OCI-LY1 (cell line): ENCODE measurements around the gene MAPK1IP1L.
A peak's percentile ranks its signal among the peaks of the same experiment; 100 is the strongest.

Experiments used
- H2AFZ ChIP-seq: fragments of 200-600 bp; sonication (generic), shearing (Covaris generic); 2 replicates; pipeline ENCODE4 v1.6.0; 2014; ENCODE audit warnings: antibody characterized with exemption, mild to moderate bottlenecking, low read length
- H3F3A ChIP-seq: fragments of 200-600 bp; sonication (generic), shearing (Covaris generic); 2 replicates; pipeline ENCODE4 v1.6.0; 2014; ENCODE audit warnings: mild to moderate bottlenecking, antibody characterized with exemption, low read length, moderate library complexity; ENCODE audit not compliant: insufficient read depth
- H3K27ac ChIP-seq: fragments of 200-600 bp; sonication (generic); 2 replicates; pipeline ENCODE4 v1.5.1; 2014; ENCODE audit warnings: low read length, mixed run types, mild to moderate bottlenecking, low read depth; ENCODE audit not compliant: poor library complexity, severe bottlenecking
- H3K27me3 ChIP-seq: fragments of 200-600 bp; sonication (generic); 2 replicates; pipeline ENCODE4 v1.6.0; 2014; ENCODE audit warnings: antibody characterized with exemption, mild to moderate bottlenecking, low read length, moderate library complexity; ENCODE audit not compliant: insufficient read depth
- H3K36me3 ChIP-seq: fragments of 200-600 bp; sonication (generic); 2 replicates; pipeline ENCODE4 v1.6.1; 2014; ENCODE audit warnings: mild to moderate bottlenecking, antibody characterized with exemption, low read length, moderate library complexity, mixed read lengths; ENCODE audit not compliant: insufficient read depth
- H3K4me1 ChIP-seq: fragments of 200-600 bp; sonication (generic); 2 replicates; pipeline ENCODE4 v1.5.1; 2014; ENCODE audit warnings: mild to moderate bottlenecking, low read length, moderate library complexity; ENCODE audit not compliant: insufficient read depth, severe bottlenecking
- H3K4me2 ChIP-seq: fragments of 200-600 bp; sonication (generic), shearing (Covaris generic); 2 replicates; pipeline ENCODE4 v1.6.1; 2014; ENCODE audit warnings: low read length
- H3K4me3 ChIP-seq: fragments of 200-600 bp; sonication (generic); 2 replicates; pipeline ENCODE4 v1.5.1; 2014; ENCODE audit warnings: low read length, low read depth, mild to moderate bottlenecking, mixed read lengths; ENCODE audit not compliant: poor library complexity, severe bottlenecking
- H3K79me2 ChIP-seq: fragments of 200-600 bp; shearing (Covaris generic); 2 replicates; pipeline ENCODE4 v1.6.1; 2016; ENCODE audit warnings: mixed run types, low read length, mixed read lengths; ENCODE audit not compliant: insufficient read depth
- H3K9ac ChIP-seq: fragments of 200-600 bp; sonication (generic), shearing (Covaris generic); 2 replicates; pipeline ENCODE4 v1.6.1; 2014; ENCODE audit warnings: mild to moderate bottlenecking, low read length, mixed read lengths
- H3K9me2 ChIP-seq: fragments of 200-600 bp; sonication (generic), shearing (Covaris generic); 2 replicates; pipeline ENCODE4 v1.6.1; 2014; ENCODE audit warnings: low read depth, mild to moderate bottlenecking, low read length, mixed read lengths
- H3K9me3 ChIP-seq: fragments of 200-600 bp; shearing (Covaris generic); 2 replicates; pipeline ENCODE4 v1.6.1; 2014; ENCODE audit warnings: low read length, mixed read lengths
- H4K20me1 ChIP-seq: fragments of 200-600 bp; sonication (generic), shearing (Covaris generic); 2 replicates; pipeline ENCODE4 v1.6.0; 2016; ENCODE audit warnings: mild to moderate bottlenecking, low read length; ENCODE audit not compliant: insufficient read depth
- EZH2 ChIP-seq: fragments of 200-600 bp; sonication (generic), shearing (Covaris generic); IDR thresholded peaks from 2 replicates; pipeline ENCODE4 v1.8.0; 2017; ENCODE audit warnings: borderline replicate concordance, mixed run types, mild to moderate bottlenecking, antibody characterized with exemption, low read length, moderate library complexity, mixed read lengths
- TF ChIP-seq, protein P1 (sequence below): fragments of 200-600 bp; sonication (generic), shearing (Covaris generic); IDR thresholded peaks from 2 replicates; pipeline ENCODE4 v1.5.1; 2017; ENCODE audit warnings: mild to moderate bottlenecking, antibody characterized with exemption, low read length, moderate library complexity, mixed read lengths

The MAPK1IP1L gene

DNA sequence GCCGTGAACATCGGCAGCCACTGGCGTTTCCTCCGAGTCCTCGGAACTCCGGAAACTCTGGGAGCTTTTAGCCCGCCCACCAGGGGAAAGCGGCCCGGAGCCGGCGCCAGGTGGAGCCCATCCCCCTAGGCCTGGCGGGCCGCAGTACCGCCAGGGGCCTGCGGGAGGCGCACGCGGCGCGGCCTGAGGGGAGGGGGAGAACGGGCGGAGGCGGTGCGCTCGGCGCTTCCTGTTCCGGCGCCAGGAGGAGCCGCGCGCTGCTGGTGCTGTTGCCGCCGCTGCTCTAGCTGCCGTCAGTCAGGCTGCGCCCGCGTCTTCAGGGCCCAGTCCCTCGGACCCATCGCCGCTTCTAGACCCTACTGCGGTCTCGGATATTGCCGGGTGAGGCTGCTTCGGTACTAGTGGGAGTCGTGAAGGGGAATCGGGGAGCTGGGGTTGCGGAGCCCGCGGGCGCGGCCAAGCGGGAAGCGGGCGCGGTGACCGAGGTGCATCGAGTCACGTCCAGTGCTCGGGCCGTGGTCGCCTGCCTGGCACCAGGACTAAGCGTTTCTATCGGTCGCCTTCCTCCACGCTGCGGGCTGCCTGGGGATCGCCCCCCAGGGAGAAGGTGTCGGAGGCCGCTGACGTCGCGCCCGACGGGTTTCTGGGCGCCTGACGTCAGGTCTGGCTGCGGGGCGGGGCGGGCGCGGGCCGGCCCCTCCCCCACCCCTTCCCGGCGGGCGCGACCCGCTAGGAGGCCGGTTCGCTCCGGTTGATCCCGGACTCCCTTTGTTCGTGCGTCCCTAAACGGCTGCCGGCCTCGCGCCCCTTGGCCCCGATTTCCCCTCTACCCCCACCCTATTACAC, at the start of gene MAPK1IP1L:
MAPK1IP1L (plus strand) TSS at position 225 of the 846 bp plus-strand sequence. CDS start 10,037 bp downstream, outside the sequence.
- peak within 1 kb of the TSS; percentile 61 for H2AFZ ChIP-seq
- peak within 1 kb of the TSS; percentile 90 for H3K4me3 ChIP-seq
- H3K27me3 ChIP-seq, result no peaks in the 10 kb centered on the region
- TF ChIP-seq, protein P1, sequence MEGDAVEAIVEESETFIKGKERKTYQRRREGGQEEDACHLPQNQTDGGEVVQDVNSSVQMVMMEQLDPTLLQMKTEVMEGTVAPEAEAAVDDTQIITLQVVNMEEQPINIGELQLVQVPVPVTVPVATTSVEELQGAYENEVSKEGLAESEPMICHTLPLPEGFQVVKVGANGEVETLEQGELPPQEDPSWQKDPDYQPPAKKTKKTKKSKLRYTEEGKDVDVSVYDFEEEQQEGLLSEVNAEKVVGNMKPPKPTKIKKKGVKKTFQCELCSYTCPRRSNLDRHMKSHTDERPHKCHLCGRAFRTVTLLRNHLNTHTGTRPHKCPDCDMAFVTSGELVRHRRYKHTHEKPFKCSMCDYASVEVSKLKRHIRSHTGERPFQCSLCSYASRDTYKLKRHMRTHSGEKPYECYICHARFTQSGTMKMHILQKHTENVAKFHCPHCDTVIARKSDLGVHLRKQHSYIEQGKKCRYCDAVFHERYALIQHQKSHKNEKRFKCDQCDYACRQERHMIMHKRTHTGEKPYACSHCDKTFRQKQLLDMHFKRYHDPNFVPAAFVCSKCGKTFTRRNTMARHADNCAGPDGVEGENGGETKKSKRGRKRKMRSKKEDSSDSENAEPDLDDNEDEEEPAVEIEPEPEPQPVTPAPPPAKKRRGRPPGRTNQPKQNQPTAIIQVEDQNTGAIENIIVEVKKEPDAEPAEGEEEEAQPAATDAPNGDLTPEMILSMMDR, result peak; percentile 94
- TF ChIP-seq EZH2, result no peak
- peaks cover 36% of the 10 kb centered on the region for H3K36me3 ChIP-seq
- 0 out of 2 replicates have a peak, but pooled peaks cover 7% of the 10 kb centered on the region for H3F3A ChIP-seq
- H3K9ac ChIP-seq, result peak within 1 kb of the TSS; percentile 95
- no peaks in the 10 kb centered on the region for H3K9me2 ChIP-seq
- H3K79me2 ChIP-seq, result peaks cover 48% of the 10 kb centered on the region
- peak within 1 kb of the TSS; percentile 78 for H3K27ac ChIP-seq
- H3K4me2 ChIP-seq, result peak within 1 kb of the TSS; percentile 91
- no peaks in the 10 kb centered on the region for H4K20me1 ChIP-seq
- H3K4me1 ChIP-seq, result peaks cover 22% of the 10 kb centered on the region
- H3K9me3 ChIP-seq, result no peaks in the 10 kb centered on the region

DNA sequence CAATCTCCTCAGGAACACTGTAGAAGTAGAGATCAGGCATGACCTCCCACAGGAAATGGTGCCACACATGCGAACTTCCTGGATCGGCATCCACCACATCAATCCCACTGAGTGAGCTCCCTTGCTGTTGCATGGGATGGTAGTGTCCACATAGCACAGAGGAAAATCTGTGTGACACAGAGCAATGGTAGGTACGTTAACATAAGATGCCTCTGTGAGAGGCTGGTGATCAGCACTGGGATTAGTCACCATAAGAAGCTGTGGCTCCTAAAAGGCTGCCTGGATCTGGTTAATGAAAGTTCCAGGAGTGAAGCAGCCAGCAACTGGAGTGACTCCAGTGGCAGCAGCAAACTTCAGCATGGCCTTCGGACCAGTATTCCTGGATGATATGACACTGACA, 46.4 kb upstream of the MAPK1IP1L start:
- H3K27ac ChIP-seq, result no peak overlapping the region
- peaks cover 76% of the 10 kb centered on the region for H3K36me3 ChIP-seq
- H3K79me2 ChIP-seq, result no peaks in the 10 kb centered on the region
- H3K9ac ChIP-seq, result no peak overlapping the region
- H2AFZ ChIP-seq, result no peak overlapping the region
- H3K4me1 ChIP-seq, result no peaks in the 10 kb centered on the region
- no peak for TF ChIP-seq EZH2
- TF ChIP-seq, protein P1, result no peak
- H3F3A ChIP-seq, result no peaks in the 10 kb centered on the region
- no peaks in the 10 kb centered on the region for H4K20me1 ChIP-seq
- no peak overlapping the region for H3K4me3 ChIP-seq
- no peak overlapping the region for H3K4me2 ChIP-seq
- H3K9me2 ChIP-seq, result no peaks in the 10 kb centered on the region
- H3K9me3 ChIP-seq, result no peaks in the 10 kb centered on the region
- H3K27me3 ChIP-seq, result no peaks in the 10 kb centered on the region

DNA sequence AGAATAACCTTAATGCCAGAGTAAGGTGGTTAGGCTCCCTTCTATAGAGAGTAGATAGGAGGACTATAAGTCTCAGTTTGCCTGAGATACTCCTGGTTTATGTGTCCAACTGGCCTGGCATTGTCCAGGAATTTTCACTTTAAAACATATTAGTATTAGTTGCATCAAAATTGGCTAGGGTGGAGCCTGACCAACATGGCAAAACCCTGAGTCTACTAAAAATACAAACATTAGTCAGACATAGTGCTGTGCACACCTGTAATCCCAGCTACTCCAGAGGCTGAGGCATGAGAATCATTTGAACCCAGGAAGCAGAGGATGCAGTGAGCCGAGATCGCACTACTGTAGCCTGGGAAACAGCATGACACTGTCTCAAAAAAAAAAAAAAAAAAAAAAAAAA, 36.4 kb upstream of the MAPK1IP1L start:
- Histone ChIP-seq H3K9ac (no peak overlapping the region), H3K27me3 (no peaks in the 10 kb centered on the region), H4K20me1 (no peaks in the 10 kb centered on the region), H3K4me2 (no peak overlapping the region), H3K4me1 (no peaks in the 10 kb centered on the region), H3K36me3 (peaks cover 59% of the 10 kb centered on the region), H3K9me2 (no peaks in the 10 kb centered on the region), H3K4me3 (no peak overlapping the region), H3F3A (no peaks in the 10 kb centered on the region), H2AFZ (no peak overlapping the region), H3K27ac (no peak overlapping the region), H3K79me2 (peaks cover 21% of the 10 kb centered on the region), H3K9me3 (no peaks in the 10 kb centered on the region)
- TF ChIP-seq, protein P1, result no peak
- TF ChIP-seq EZH2, result no peak
